Testis (tissue), 3 donors: ENCODE results near the gene PGRMC1. TPM values are rescaled to one million over a fixed set of nuclear protein-coding genes. Genes with fewer than 3 reads are reported as not detected.
A peak's percentile ranks its signal among the peaks of the same experiment; 100 is the strongest.

Experiments used
- DNase-seq: peaks from one replicate; pipeline ENCODE4 v3.0.0-alpha.2; 2019
- H3K27ac ChIP-seq, 2 donors: fragments of 200-600 bp; sonication (generic); one replicate each; pipeline ENCODE4 v1.5.1; 2019
- H3K27me3 ChIP-seq: fragments of 200-600 bp; sonication (generic); one replicate; pipeline ENCODE4 v1.5.1; 2019
- H3K36me3 ChIP-seq: fragments of 200-600 bp; sonication (generic); one replicate; pipeline ENCODE4 v1.5.1; 2017; ENCODE audit warnings: low read depth; ENCODE audit errors: missing control alignments
- H3K4me1 ChIP-seq: fragments of 200-600 bp; sonication (generic); one replicate; pipeline ENCODE4 v1.5.1; 2019
- H3K4me3 ChIP-seq, 2 donors: fragments of 200-600 bp; sonication (generic); one replicate each; pipeline ENCODE4 v1.5.1; 2017 to 2019
- H3K9me3 ChIP-seq: fragments of 200-600 bp; sonication (generic); one replicate; pipeline ENCODE4 v1.5.1; 2017
- CTCF ChIP-seq, 3 experiments: fragments of 450-650 bp in 2 of 3; fragments of 200-600 bp in 1 of 3; sonication (generic) in 1 of 3; IDR thresholded peaks; one replicate each; pipeline ENCODE4 v1.5.1; 2016 to 2019; ENCODE audit warnings: antibody characterized with exemption in 3 of 3, mild to moderate bottlenecking in 2 of 3, moderate library complexity in 1 of 3
- POLR2A ChIP-seq: fragments of 450-650 bp; IDR thresholded peaks from one replicate; pipeline ENCODE4 v1.6.1; 2017; ENCODE audit warnings: antibody characterized with exemption, mild to moderate bottlenecking, moderate library complexity
- WGBS, 2 donors: methylation state at CpG; one replicate each; pipeline ENCODE4 v1.1.5; 2018; 5-methylcytosine and 5-hydroxymethylcytosine counted together
- intact Hi-C: fragments of 100-400 bp; cut with DNase I; formaldehyde crosslinking; loops from one replicate; pipeline ENCODE4 v1.15.1; 2023; ENCODE audit warnings: low total_unique reads
- polyA plus RNA-seq: library from polyadenylated mRNA; stranded (reverse); fragments of 350-450 nt; fragmentation: Illumina TruSeq; extraction: RNeasy Lipid Tissue Mini Kit (QIAGEN cat#74804); gene quantifications from one replicate; pipeline ENCODE4 v1.2.3, GENCODE V29; 2014; ENCODE audit warnings: low read depth, low replicate concordance; ENCODE audit not compliant: insufficient read depth
- total RNA-seq, 2 donors: library from RNA; depleted of rRNA; stranded (reverse); fragments of >200 nt; gene quantifications; one replicate each; pipeline ENCODE4 v1.2.3, GENCODE V29; 2016

The PGRMC1 gene
- total and polyA plus RNA-seq, 3 donors from 2014 or later, result 53.5 to 99.9 (median 74.8) TPM

- intact Hi-C loops, result no loop called here
- no peaks in the 10 kb centered on the region for H3K27me3 ChIP-seq
- no peak overlapping the region for H3K27ac ChIP-seq
- no peaks in the 10 kb centered on the region for H3K9me3 ChIP-seq
- no peaks in the 10 kb centered on the region for H3K36me3 ChIP-seq
- 16 to 29% methylated on average over 6 of the region's 6 CpGs for whole genome bisulfite sequencing, 2 donors
- peak overlapping the region in 1 of 2 donors; percentile 83 for H3K4me3 ChIP-seq
- DNase-seq, result no peak
- H3K4me1 ChIP-seq, result no peaks in the 10 kb centered on the region
- TF ChIP-seq POLR2A, result no peak
- TF ChIP-seq CTCF (IDR thresholded peaks at IDR 0.05), result no peak
These were observed 1.5 kb downstream of the PGRMC1 start for GRCh38 chrX:119237562-119237942.

GRCh38 chrX:119238557-119238956, 2.5 kb downstream of the PGRMC1 start:
- no peak for DNase-seq
- no peaks in the 10 kb centered on the region for H3K4me1 ChIP-seq
- no peak overlapping the region for H3K4me3 ChIP-seq
- no peak overlapping the region for H3K27ac ChIP-seq
- intact Hi-C loops, result no loop called here
- no peaks in the 10 kb centered on the region for H3K27me3 ChIP-seq
- no peaks in the 10 kb centered on the region for H3K36me3 ChIP-seq
- TF ChIP-seq CTCF (IDR thresholded peaks at IDR 0.05) (no peak), POLR2A (no peak)
- WGBS, 2 donors, result 41 to 58% methylated on average over 3 of the region's 3 CpGs
- H3K9me3 ChIP-seq, result no peaks in the 10 kb centered on the region

- DNase-seq, result no peak
- TF ChIP-seq POLR2A, result no peak
- TF ChIP-seq CTCF (IDR thresholded peaks at IDR 0.05), result no peak
- Histone ChIP-seq H3K9me3 (no peaks in the 10 kb centered on the region), H3K36me3 (no peaks in the 10 kb centered on the region), H3K27ac (no peak overlapping the region), H3K4me1 (no peaks in the 10 kb centered on the region), H3K4me3 (no peak overlapping the region), H3K27me3 (no peaks in the 10 kb centered on the region)
- 64 to 81% methylated on average over 3 of the region's 3 CpGs for WGBS, 2 donors
- intact Hi-C loops, result no loop called here
These were observed 4.3 kb downstream of the PGRMC1 start for GRCh38 chrX:119240356-119240755.

GRCh38 chrX:119247702-119248101, 11.6 kb downstream of the PGRMC1 start:
- no peaks in the 10 kb centered on the region for H3K4me1 ChIP-seq
- H3K9me3 ChIP-seq, result no peaks in the 10 kb centered on the region
- 80 to 93% methylated on average over 3 of the region's 3 CpGs for WGBS, 2 donors
- no peak overlapping the region for H3K4me3 ChIP-seq
- no peak overlapping the region for H3K27ac ChIP-seq
- H3K27me3 ChIP-seq, result no peaks in the 10 kb centered on the region
- H3K36me3 ChIP-seq, result no peaks in the 10 kb centered on the region
- no peak for DNase-seq
- no peak for TF ChIP-seq POLR2A
- TF ChIP-seq CTCF (IDR thresholded peaks at IDR 0.05), result no peak
- intact Hi-C loops, result no loop called here

GRCh38 chrX:119249891-119250290, 13.8 kb downstream of the PGRMC1 start:
- WGBS, 2 donors, result 79 to 82% methylated on average over 2 to 3 of the region's 3 CpGs

More at GRCh38 chrX:119249891-119250290, 13.8 kb downstream of the PGRMC1 start:
- Histone ChIP-seq H3K27me3 (no peaks in the 10 kb centered on the region), H3K9me3 (no peaks in the 10 kb centered on the region), H3K36me3 (no peaks in the 10 kb centered on the region), H3K27ac (no peak overlapping the region), H3K4me3 (no peak overlapping the region), H3K4me1 (no peaks in the 10 kb centered on the region)
- TF ChIP-seq CTCF (IDR thresholded peaks at IDR 0.05), result no peak
- TF ChIP-seq POLR2A, result no peak
- DNase-seq, result no peak
- intact Hi-C loops, result no loop called here
